Measurements from ENCODE around the gene FAM171A1.

DNA sequence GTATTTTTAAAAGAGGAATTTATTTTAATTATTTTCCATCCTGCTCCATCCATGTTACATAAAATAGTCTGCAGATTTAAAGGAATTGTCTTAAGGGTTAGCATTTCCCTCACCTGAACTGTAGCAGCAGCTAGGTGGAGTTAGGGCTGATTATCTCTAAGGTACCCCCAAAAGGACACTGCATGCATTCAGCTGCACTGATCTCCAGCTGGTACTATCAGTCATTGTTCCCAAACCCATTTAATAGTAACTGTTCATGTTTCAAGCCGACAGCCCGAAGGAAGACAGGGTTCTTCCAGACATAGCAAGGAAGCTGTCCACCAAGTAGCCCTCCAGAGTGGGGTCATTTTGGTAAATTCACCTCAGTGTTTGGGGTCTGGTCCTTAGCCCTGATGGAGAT, 48.7 kb downstream of the FAM171A1 start:
- no peak for TF ChIP-seq POLR2A (IDR thresholded peaks at IDR 0.05; ENCODE audit: low read depth, low read length)
- no peak for TF ChIP-seq TAF1 (IDR thresholded peaks at IDR 0.05; ENCODE audit: low read depth, low read length)
- no peak for TF ChIP-seq POLR2AphosphoS5 (IDR thresholded peaks at IDR 0.05; ENCODE audit: low read depth, low read length)
- no peak for TF ChIP-seq POU2F2 (IDR thresholded peaks at IDR 0.05; ENCODE audit: low read depth, low read length)

Data from GM12891 (cell line).